ENCODE results near the gene NOL3. TPM values are rescaled to one million over a fixed set of nuclear protein-coding genes. Genes with fewer than 3 reads are reported as not detected.

The NOL3 gene
- total and polyA plus RNA-seq, 7 experiments from 2014 or later = 0.89 to 66.0 (median 1.8) TPM; not detected in 2

DNA sequence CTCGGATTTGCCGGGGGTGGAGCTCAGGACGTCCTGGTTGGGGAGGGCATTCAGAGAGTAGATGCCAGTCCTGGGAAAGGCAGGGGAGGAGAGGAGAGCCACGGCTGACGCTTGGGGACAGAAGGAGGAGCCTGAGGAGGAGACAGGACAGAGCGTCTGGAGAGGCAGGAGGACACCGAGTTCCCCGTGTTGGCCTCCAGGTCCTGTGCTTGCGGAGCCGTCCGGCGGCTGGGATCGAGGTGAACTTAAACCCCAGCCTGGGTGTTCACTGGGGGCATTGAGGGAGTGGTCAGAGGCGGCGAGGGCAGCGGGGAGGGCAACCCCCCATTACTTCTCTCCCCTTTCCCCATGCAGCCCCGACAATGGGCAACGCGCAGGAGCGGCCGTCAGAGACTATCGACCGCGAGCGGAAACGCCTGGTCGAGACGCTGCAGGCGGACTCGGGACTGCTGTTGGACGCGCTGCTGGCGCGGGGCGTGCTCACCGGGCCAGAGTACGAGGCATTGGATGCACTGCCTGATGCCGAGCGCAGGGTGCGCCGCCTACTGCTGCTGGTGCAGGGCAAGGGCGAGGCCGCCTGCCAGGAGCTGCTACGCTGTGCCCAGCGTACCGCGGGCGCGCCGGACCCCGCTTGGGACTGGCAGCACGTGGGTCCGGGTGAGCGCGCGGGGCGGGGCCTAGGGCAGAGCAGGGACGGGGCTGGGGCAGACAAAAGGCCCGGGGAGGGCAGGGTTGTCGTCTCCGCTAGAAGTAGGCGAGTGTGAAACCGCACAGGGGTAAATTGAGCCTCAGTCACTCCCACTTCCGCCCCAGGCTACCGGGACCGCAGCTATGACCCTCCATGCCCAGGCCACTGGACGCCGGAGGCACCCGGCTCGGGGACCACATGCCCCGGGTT, 3.7 kb downstream of the NOL3 start:
- peak; percentile 87 for ATAC-seq
- peaks cover 24 to 29% of the 10 kb centered on the region in 2 donors for H3K4me1 ChIP-seq (ENCODE audit: control insufficient read depth in 2 of 2, insufficient read depth in 2 of 2, low read length in 2 of 2)
- peak overlapping the region; percentile 61 for H3K4me3 ChIP-seq (ENCODE audit: low read length)
- intact Hi-C loops (cut with micrococcal nuclease) = loop anchor here (1.0 kb wide), 2 partner anchors 9 to 13 kb away; partner anchors contain the start of gene MATCAP1 (in 2 of the 2)
- H3K9me3 Mint-ChIP-seq = peaks cover 0 to 1% (median 0%) of the 10 kb centered on the region in 11 donors
- POLR2A ChIA-PET = interaction anchor here (1.0 to 4.1 kb wide), 6 partner anchors 11 to 227 kb away, joined by 3 to 31 read pairs (median 4); partner anchors contain the start of genes FBXL8 and TRADD
- H3K27me3 Mint-ChIP-seq = peaks cover 0 to 60% (median 57%) of the 10 kb centered on the region in 5 donors
- H3K9me3 ChIP-seq (ENCODE audit: control insufficient read depth in 2 of 3, low read length in 3 of 3) = no peaks in the 10 kb centered on the region
- CTCF ChIA-PET = interaction anchor here (1.1 to 1.5 kb wide), 3 partner anchors 12 to 155 kb away, joined by 4 to 5 read pairs (median 5); no protein-coding TSS in a partner anchor
- no peaks in the 10 kb centered on the region for H3K36me3 ChIP-seq (ENCODE audit: control insufficient read depth in 2 of 3, insufficient read depth in 3 of 3, low read length in 3 of 3)
- H3K27ac ChIP-seq (ENCODE audit: low read depth, low read length) = no peak overlapping the region
- peaks cover 15 to 72% (median 36%) of the 10 kb centered on the region in 7 donors for H3K4me1 Mint-ChIP-seq
- peaks cover 0 to 33% (median 0%) of the 10 kb centered on the region in 5 donors for H3K36me3 Mint-ChIP-seq
- peak overlapping the region in 2 of 9 donors; percentile 72 to 89 for H3K27ac Mint-ChIP-seq
- DNase-seq = peak in 7 of 9 donors; percentile 42 to 78 (median 47)
- H3K4me3 Mint-ChIP-seq = peak overlapping the region; percentile 70 to 94 (median 86)
- peaks cover 7 to 22% of the 10 kb centered on the region in 2 donors for H3K27me3 ChIP-seq (ENCODE audit: control insufficient read depth in 2 of 2, insufficient read depth in 2 of 2, low read length in 2 of 2)

DNA sequence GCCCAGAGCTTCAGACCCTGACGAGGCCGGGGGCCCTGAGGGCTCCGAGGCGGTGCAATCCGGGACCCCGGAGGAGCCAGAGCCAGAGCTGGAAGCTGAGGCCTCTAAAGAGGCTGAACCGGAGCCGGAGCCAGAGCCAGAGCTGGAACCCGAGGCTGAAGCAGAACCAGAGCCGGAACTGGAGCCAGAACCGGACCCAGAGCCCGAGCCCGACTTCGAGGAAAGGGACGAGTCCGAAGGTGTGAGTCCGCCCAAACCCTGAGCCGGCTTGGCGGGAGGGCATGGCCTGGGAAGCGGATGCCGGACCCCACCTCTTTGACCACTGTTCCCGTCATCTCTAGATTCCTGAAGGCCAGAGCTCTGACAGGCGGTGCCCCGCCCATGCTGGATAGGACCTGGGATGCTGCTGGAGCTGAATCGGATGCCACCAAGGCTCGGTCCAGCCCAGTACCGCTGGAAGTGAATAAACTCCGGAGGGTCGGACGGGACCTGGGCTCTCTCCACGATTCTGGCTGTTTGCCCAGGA, 4.4 kb downstream of the NOL3 start:
- Histone ChIP-seq H3K36me3 (ENCODE audit: control insufficient read depth in 2 of 3, insufficient read depth in 3 of 3, low read length in 3 of 3) (no peaks in the 10 kb centered on the region), H3K4me1 (ENCODE audit: control insufficient read depth in 2 of 2, insufficient read depth in 2 of 2, low read length in 2 of 2) (peaks cover 18 to 27% of the 10 kb centered on the region in 2 donors), H3K27me3 (ENCODE audit: control insufficient read depth in 2 of 2, insufficient read depth in 2 of 2, low read length in 2 of 2) (peaks cover 2 to 15% of the 10 kb centered on the region in 2 donors), H3K9me3 (ENCODE audit: control insufficient read depth in 2 of 3, low read length in 3 of 3) (no peaks in the 10 kb centered on the region), H3K4me3 (ENCODE audit: low read length) (peak overlapping the region; percentile 61), H3K27ac (ENCODE audit: low read depth, low read length) (no peak overlapping the region)
- CTCF ChIA-PET = interaction anchor here (1.5 kb wide), 1 partner anchor 155 kb away, joined by 4 read pairs; no protein-coding TSS in a partner anchor
- DNase-seq = no peak
- Mint-ChIP-seq H3K4me1 (peaks cover 15 to 72% (median 34%) of the 10 kb centered on the region in 7 donors), H3K9me3 (peaks cover 0 to 1% (median 0%) of the 10 kb centered on the region in 11 donors), H3K27me3 (peaks cover 0 to 57% (median 54%) of the 10 kb centered on the region in 5 donors), H3K36me3 (peaks cover 0 to 33% (median 0%) of the 10 kb centered on the region in 5 donors), H3K4me3 (peak overlapping the region in 5 of 10 donors; percentile 46 to 94 (median 79)), H3K27ac (no peak overlapping the region)
- intact Hi-C loops (cut with micrococcal nuclease) = loop anchor here (1.0 kb wide), 2 partner anchors 9 to 13 kb away; partner anchors contain the start of gene MATCAP1 (in 2 of the 2)
- POLR2A ChIA-PET = interaction anchor here (0.5 to 4.1 kb wide), 5 partner anchors 10 to 945 kb away, joined by 3 to 31 read pairs (median 3); partner anchors contain the start of genes FBXL8, HSF4 and TRADD
- no peak for ATAC-seq

DNA sequence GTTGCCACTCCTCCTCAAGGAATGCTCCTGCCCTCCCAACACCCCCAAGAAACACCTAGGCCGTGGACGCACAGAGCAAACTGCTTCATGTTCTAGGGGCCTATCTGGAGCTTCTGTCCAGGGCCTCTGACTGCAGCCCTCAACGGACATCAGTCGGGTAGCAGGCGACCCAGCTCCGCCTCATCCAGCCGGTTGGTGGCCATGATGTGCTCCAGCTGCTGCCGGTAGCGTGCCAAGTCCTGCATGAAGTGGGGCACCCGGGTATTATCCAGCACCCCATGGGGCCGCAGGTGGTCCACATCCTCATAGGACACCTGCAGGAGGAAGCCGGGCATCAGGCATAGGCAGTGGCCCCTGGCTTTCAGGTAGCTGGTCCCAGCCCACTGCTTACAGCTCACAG, 6.3 kb downstream of the NOL3 start:
- peak overlapping the region in 6 of 10 donors; percentile 3 to 81 (median 38) for H3K4me3 Mint-ChIP-seq
- Histone ChIP-seq H3K4me3 (ENCODE audit: low read length) (no peak overlapping the region), H3K9me3 (ENCODE audit: control insufficient read depth in 2 of 3, low read length in 3 of 3) (no peaks in the 10 kb centered on the region), H3K4me1 (ENCODE audit: control insufficient read depth in 2 of 2, insufficient read depth in 2 of 2, low read length in 2 of 2) (peaks cover 13 to 23% of the 10 kb centered on the region in 2 donors), H3K27me3 (ENCODE audit: control insufficient read depth in 2 of 2, insufficient read depth in 2 of 2, low read length in 2 of 2) (peaks cover 0 to 8% of the 10 kb centered on the region in 2 donors), H3K36me3 (ENCODE audit: control insufficient read depth in 2 of 3, insufficient read depth in 3 of 3, low read length in 3 of 3) (no peaks in the 10 kb centered on the region), H3K27ac (ENCODE audit: low read depth, low read length) (no peak overlapping the region)
- DNase-seq (no peak), ATAC-seq (no peak)
- H3K27me3 Mint-ChIP-seq = peaks cover 0 to 43% (median 39%) of the 10 kb centered on the region in 5 donors
- peak overlapping the region in 1 of 9 donors; percentile 7 for H3K27ac Mint-ChIP-seq
- H3K4me1 Mint-ChIP-seq = peaks cover 8 to 59% (median 23%) of the 10 kb centered on the region in 7 donors
- H3K36me3 Mint-ChIP-seq = peaks cover 0 to 26% (median 0%) of the 10 kb centered on the region in 5 donors
- CTCF ChIA-PET = interaction anchor here (1.3 kb wide), 1 partner anchor 19 kb away, joined by 5 read pairs; no protein-coding TSS in a partner anchor
- intact Hi-C loops (cut with micrococcal nuclease) = no loop called here
- POLR2A ChIA-PET = interaction anchor here (4.1 kb wide), 1 partner anchor 16 kb away, joined by 31 read pairs; the partner anchor contains the start of genes FBXL8 and TRADD
- H3K9me3 Mint-ChIP-seq = peaks cover 0 to 1% (median 0%) of the 10 kb centered on the region in 11 donors

DNA sequence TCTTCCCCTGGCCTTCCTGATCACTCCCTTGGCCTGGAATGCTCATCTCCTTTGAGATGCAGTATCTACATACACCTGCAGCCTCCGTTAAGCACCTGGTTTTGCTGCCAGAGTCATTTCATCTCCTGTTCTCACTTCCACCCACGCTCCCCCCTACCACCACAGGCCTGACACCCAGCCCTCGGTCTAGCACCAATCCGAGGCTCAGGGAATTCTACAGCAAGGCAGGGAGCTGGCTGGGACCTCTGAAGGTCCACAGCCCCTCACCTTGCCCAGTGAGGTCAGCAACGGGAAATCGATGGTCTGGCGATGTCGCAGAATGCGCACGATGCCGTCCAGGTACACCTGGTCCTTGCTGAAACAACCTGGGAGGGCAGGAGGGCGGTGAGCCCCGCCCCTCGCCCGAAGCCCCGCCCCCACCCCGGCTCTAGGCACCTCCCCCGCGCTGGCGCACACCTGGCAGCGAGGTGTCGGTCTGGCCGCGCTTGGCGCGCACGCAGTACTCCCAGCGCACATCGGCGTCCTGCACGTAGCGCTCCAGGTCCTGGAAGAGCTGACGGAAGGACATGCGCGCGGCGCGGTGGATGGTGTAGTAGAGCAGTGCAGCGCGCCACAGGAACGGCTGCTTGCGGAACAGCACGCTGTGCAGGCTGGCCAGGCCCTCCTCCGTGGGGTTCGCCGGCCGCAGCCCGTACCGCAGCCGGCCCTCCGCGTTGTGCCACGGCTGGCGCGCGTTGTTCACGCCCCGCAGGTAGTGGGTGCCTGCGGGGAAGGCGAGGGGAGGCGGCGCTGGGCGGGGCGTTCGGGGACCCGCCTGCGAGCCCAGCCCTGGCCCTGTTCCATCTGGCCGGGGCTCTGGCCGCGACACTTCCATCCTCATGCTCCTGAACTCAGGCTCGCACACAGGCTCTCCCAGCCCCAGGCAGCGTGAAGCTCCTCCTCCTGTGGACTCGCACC, 7.7 kb downstream of the NOL3 start:
- peaks cover 13 to 22% of the 10 kb centered on the region in 2 donors for H3K4me1 ChIP-seq (ENCODE audit: control insufficient read depth in 2 of 2, insufficient read depth in 2 of 2, low read length in 2 of 2)
- POLR2A ChIA-PET = interaction anchor here (4.1 kb wide), 1 partner anchor 17 kb away, joined by 31 read pairs; the partner anchor contains the start of genes FBXL8 and TRADD
- intact Hi-C loops (cut with micrococcal nuclease) = no loop called here
- H3K36me3 ChIP-seq (ENCODE audit: control insufficient read depth in 2 of 3, insufficient read depth in 3 of 3, low read length in 3 of 3) = no peaks in the 10 kb centered on the region
- peak overlapping the region; percentile 43 for H3K4me3 ChIP-seq (ENCODE audit: low read length)
- H3K27me3 ChIP-seq (ENCODE audit: control insufficient read depth in 2 of 2, insufficient read depth in 2 of 2, low read length in 2 of 2) = peaks cover 0 to 8% of the 10 kb centered on the region in 2 donors
- Mint-ChIP-seq H3K4me1 (peaks cover 8 to 47% (median 22%) of the 10 kb centered on the region in 7 donors), H3K36me3 (peaks cover 0 to 22% (median 0%) of the 10 kb centered on the region in 5 donors), H3K9me3 (peaks cover 0 to 1% (median 0%) of the 10 kb centered on the region in 11 donors), H3K27ac (peak overlapping the region in 2 of 9 donors; percentile 31 to 47), H3K27me3 (peaks cover 0 to 36% (median 33%) of the 10 kb centered on the region in 5 donors), H3K4me3 (peak overlapping the region; percentile 36 to 81 (median 68))
- CTCF ChIA-PET = interaction anchor here (0.5 kb wide), 1 partner anchor 375 kb away, joined by 3 read pairs; no protein-coding TSS in a partner anchor
- peak; percentile 66 for ATAC-seq
- H3K9me3 ChIP-seq (ENCODE audit: control insufficient read depth in 2 of 3, low read length in 3 of 3) = no peaks in the 10 kb centered on the region
- DNase-seq = peak in 7 of 9 donors; percentile 44 to 61 (median 55)
- H3K27ac ChIP-seq (ENCODE audit: low read depth, low read length) = no peak overlapping the region

DNA sequence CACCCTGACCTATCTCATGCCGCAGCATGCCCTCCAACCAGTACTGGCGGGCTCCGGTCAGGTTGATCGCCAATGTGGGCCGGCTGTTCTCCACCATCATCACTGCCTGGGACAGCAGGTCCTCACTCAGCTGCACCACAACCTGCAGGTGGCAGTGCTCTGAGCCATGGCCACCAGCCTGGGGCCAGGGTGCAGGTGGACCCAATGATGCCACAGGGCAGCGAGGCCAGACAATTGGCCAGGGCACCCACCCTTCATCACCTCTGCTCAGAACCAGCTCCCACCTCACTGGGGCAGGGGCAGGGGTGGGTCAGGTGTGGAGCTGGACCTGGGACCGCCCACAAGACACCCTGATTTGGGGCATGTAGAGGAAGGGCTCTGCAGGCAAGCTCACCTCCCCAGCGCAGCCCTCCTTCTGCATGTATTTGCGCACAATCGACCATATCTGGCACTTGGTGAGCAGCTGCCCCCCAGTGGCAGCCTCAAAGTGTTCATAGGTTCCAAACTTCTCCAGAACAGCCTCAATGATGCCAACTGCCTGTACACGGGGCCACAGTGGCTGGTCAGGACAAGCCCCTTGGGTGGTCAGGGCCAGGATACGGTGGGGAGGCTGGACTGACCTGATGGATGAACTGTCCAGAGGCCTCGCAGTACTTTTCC, 9.2 kb downstream of the NOL3 start:
- no peak overlapping the region for H3K4me3 ChIP-seq (ENCODE audit: low read length)
- intact Hi-C loops (cut with micrococcal nuclease) = no loop called here
- peaks cover 4 to 10% of the 10 kb centered on the region in 2 donors for H3K4me1 ChIP-seq (ENCODE audit: control insufficient read depth in 2 of 2, insufficient read depth in 2 of 2, low read length in 2 of 2)
- Mint-ChIP-seq H3K4me3 (peak overlapping the region in 3 of 10 donors; percentile 13 to 36 (median 33)), H3K27me3 (peaks cover 0 to 27% (median 24%) of the 10 kb centered on the region in 5 donors), H3K4me1 (peaks cover 0 to 37% (median 11%) of the 10 kb centered on the region in 7 donors), H3K36me3 (peaks cover 0 to 14% (median 0%) of the 10 kb centered on the region in 5 donors), H3K9me3 (peaks cover 0 to 1% (median 0%) of the 10 kb centered on the region in 11 donors), H3K27ac (no peak overlapping the region)
- CTCF ChIA-PET = no interaction called here
- H3K36me3 ChIP-seq (ENCODE audit: control insufficient read depth in 2 of 3, insufficient read depth in 3 of 3, low read length in 3 of 3) = peaks cover 0 to 7% (median 0%) of the 10 kb centered on the region in 3 experiments
- DNase-seq = no peak
- peaks cover 0 to 1% of the 10 kb centered on the region in 2 donors for H3K27me3 ChIP-seq (ENCODE audit: control insufficient read depth in 2 of 2, insufficient read depth in 2 of 2, low read length in 2 of 2)
- no peak overlapping the region for H3K27ac ChIP-seq (ENCODE audit: low read depth, low read length)
- POLR2A ChIA-PET = no interaction called here
- ATAC-seq = no peak
- H3K9me3 ChIP-seq (ENCODE audit: control insufficient read depth in 2 of 3, low read length in 3 of 3) = no peaks in the 10 kb centered on the region
